Neutrophil (primary cell): ENCODE results near the gene CTBP2.

Source experiments
- H3K27ac ChIP-seq: fragments of 200-600 bp; sonication (generic); 2 replicates; pipeline ENCODE4 v1.5.1; 2016; ENCODE audit warnings: mild to moderate bottlenecking, moderate library complexity
- H3K27me3 ChIP-seq: fragments of 200-600 bp; sonication (generic); 2 replicates; pipeline ENCODE4 v1.6.0; 2016; ENCODE audit warnings: mild to moderate bottlenecking
- H3K36me3 ChIP-seq: fragments of 200-600 bp; sonication (generic); 2 replicates; pipeline ENCODE4 v1.5.1; 2017
- H3K4me1 ChIP-seq, 2 experiments: fragments of 200-600 bp in 1 of 2; sonication (generic) in 1 of 2; 1 replicate in 1 of 2; 2 replicates in 1 of 2; pipeline versions ENCODE4 v1.5.1 to v1.6.1; 2013 to 2016; ENCODE audit warnings: low read depth in 1 of 2, low read length in 1 of 2, mild to moderate bottlenecking in 1 of 2, moderate library complexity in 1 of 2; ENCODE audit not compliant: control insufficient read depth in 1 of 2, insufficient read depth in 1 of 2
- H3K4me3 ChIP-seq, 2 experiments: fragments of 200-600 bp in 1 of 2; sonication (generic) in 1 of 2; 1 replicate in 1 of 2; 2 replicates in 1 of 2; pipeline ENCODE4 v1.5.1; 2013 to 2016; ENCODE audit warnings: low read depth in 1 of 2, low read length in 1 of 2, mild to moderate bottlenecking in 1 of 2, moderate library complexity in 1 of 2
- H3K9me3 ChIP-seq: fragments of 200-600 bp; sonication (generic); 2 replicates; pipeline ENCODE4 v1.5.1; 2016
- TF ChIP-seq, protein P1 (sequence below): fragments of 200-600 bp; sonication (generic); IDR thresholded peaks from 2 replicates; pipeline ENCODE4 v1.5.1; 2016; ENCODE audit warnings: antibody characterized with exemption

Gene CTBP2

GRCh38 chr10:125052146-125052545, 108.2 kb downstream of the CTBP2 start:
- Histone ChIP-seq H3K4me3 (no peak overlapping the region), H3K27ac (no peak overlapping the region), H3K36me3 (peaks cover 13% of the 10 kb centered on the region), H3K27me3 (no peaks in the 10 kb centered on the region), H3K9me3 (no peaks in the 10 kb centered on the region), H3K4me1 (peaks cover 13 to 22% of the 10 kb centered on the region in 2 experiments)
- TF ChIP-seq, protein P1, sequence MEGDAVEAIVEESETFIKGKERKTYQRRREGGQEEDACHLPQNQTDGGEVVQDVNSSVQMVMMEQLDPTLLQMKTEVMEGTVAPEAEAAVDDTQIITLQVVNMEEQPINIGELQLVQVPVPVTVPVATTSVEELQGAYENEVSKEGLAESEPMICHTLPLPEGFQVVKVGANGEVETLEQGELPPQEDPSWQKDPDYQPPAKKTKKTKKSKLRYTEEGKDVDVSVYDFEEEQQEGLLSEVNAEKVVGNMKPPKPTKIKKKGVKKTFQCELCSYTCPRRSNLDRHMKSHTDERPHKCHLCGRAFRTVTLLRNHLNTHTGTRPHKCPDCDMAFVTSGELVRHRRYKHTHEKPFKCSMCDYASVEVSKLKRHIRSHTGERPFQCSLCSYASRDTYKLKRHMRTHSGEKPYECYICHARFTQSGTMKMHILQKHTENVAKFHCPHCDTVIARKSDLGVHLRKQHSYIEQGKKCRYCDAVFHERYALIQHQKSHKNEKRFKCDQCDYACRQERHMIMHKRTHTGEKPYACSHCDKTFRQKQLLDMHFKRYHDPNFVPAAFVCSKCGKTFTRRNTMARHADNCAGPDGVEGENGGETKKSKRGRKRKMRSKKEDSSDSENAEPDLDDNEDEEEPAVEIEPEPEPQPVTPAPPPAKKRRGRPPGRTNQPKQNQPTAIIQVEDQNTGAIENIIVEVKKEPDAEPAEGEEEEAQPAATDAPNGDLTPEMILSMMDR: no peak

DNA sequence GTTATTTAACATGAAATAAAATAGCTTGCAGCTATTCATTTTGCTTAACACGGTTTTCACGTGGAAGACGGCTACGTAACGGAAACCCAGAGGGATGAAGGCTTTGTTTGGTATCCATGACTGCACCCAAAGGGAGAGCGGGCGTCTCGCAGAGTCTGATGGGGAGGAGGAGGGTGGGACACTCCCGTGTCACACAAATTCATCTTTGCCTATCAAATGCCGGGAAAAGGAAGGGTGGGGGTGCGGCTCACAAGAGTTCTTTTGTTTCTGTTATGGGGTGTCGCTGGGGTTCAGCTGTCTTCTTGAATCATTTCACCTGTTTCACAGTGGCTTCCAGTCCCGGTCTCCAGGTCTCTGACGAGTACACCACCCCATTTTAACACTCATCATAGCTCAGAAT, 110.0 kb downstream of the CTBP2 start:
- Histone ChIP-seq H3K27me3 (no peaks in the 10 kb centered on the region), H3K4me1 (peaks cover 14 to 22% of the 10 kb centered on the region in 2 experiments), H3K27ac (no peak overlapping the region), H3K9me3 (no peaks in the 10 kb centered on the region), H3K36me3 (peaks cover 13% of the 10 kb centered on the region), H3K4me3 (no peak overlapping the region)
- TF ChIP-seq, protein P1: no peak

DNA sequence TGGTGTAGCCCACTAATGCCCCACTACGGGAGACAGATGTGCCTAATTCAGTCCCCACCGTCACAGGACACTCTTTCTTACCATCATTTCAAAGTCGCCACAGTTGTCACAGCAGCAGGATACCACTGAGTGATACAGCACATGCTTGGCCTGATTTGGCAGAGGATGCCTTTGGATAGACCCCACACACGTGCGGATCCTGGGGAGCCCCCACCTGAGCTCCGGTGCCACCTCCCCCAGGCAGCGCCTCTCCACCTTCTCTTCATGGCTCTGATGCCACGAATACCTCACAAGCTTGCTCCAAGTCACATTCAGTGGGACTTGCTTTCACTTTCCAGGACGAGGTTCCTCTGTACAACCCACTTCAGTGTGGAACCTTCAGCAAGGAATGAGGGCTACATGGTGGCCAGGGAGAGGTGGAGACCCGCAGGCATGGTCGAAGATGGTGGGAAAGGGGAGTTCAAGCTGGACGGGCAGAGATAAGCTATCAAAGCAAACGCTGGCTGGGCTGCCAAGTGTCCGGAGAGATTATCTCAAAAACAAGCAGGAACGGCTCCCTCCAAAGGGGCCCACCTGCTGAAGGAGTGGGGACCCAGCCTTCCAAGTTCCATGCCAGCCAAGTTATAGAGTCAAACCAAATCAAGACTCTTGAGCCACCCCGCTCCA, 111.0 kb downstream of the CTBP2 start:
- TF ChIP-seq, protein P1: no peak
- Histone ChIP-seq H3K4me1 (peaks cover 14 to 22% of the 10 kb centered on the region in 2 experiments), H3K4me3 (no peak overlapping the region), H3K9me3 (no peaks in the 10 kb centered on the region), H3K36me3 (peaks cover 13% of the 10 kb centered on the region), H3K27me3 (no peaks in the 10 kb centered on the region), H3K27ac (peak overlapping the region; percentile 40)

GRCh38 chr10:125048094-125048864, 112.1 kb downstream of the CTBP2 start:
- peaks cover 19% of the 10 kb centered on the region for H3K36me3 ChIP-seq
- TF ChIP-seq, protein P1: peak; percentile 91
- no peaks in the 10 kb centered on the region for H3K9me3 ChIP-seq
- H3K4me3 ChIP-seq: no peak overlapping the region
- peaks cover 14 to 22% of the 10 kb centered on the region in 2 experiments for H3K4me1 ChIP-seq
- H3K27me3 ChIP-seq: no peaks in the 10 kb centered on the region
- H3K27ac ChIP-seq: peak overlapping the region; percentile 9

GRCh38 chr10:125043841-125044658, 116.3 kb downstream of the CTBP2 start:
- TF ChIP-seq, protein P1: no peak
- peaks cover 29 to 34% of the 10 kb centered on the region in 2 experiments for H3K4me1 ChIP-seq
- no peak overlapping the region for H3K4me3 ChIP-seq
- H3K27ac ChIP-seq: no peak overlapping the region
- no peaks in the 10 kb centered on the region for H3K27me3 ChIP-seq
- peaks cover 8% of the 10 kb centered on the region for H3K36me3 ChIP-seq
- H3K9me3 ChIP-seq: no peaks in the 10 kb centered on the region
